NCI-H2171 treated with DMSO at 0.1 percent for 48 hours (cell line): ENCODE measurements around the gene SLC2A4RG.

Source experiments
- DNase-seq: peaks from one replicate; lab custom pipeline; 2025; lab: John Stamatoyannopoulos, UW

Gene SLC2A4RG

DNA sequence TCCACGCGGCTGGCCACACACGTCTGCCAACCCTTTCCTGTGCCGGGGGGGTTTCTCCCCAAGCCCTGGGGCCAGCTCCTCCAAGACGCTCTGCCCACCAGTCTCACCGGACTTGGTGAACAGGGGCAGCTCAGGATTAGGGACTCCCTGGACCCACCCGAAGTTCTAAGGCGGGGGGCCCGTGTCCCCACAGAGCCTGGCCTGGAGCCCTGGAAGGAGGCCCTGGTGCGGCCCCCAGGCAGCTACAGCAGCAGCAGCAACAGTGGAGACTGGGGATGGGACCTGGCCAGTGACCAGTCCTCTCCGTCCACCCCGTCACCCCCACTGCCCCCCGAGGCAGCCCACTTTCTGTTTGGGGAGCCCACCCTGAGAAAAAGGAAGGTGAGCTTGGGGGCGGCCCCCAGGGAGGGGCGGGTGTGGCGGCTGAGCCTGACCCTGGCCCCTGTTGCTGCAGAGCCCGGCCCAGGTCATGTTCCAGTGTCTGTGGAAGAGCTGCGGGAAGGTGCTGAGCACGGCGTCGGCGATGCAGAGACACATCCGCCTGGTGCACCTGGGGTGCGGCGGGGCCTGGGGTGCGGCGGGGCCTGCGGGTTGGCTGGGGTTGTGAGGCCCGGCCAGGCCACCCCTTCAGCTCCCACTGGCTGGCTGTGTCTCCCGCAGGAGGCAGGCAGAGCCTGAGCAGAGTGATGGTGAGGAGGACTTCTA lies 2.3 kb downstream of the SLC2A4RG start:
- DNase-seq = no peak

DNA sequence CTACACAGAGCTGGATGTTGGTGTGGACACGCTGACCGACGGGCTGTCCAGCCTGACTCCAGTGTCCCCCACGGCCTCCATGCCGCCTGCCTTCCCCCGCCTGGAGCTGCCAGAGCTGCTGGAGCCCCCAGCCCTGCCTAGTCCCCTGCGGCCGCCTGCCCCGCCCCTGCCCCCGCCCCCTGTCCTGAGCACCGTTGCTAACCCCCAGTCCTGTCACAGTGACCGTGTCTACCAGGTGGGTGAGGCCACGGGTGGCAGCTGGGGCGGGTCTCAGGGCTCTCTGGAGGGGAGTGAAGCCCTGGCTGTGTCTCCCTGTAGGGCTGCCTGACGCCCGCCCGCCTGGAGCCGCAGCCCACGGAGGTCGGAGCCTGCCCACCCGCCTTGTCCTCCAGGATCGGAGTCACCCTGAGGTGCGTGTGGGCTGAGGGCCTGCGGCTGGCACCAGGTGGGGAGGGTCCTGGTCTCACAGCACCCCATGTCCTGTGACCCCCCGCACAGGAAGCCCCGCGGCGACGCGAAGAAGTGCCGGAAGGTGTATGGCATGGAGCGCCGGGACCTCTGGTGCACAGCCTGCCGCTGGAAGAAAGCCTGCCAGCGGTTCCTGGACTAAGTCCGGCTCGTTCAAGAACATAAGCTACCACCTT lies 2.9 kb downstream of the SLC2A4RG start:
- no peak for DNase-seq

DNA sequence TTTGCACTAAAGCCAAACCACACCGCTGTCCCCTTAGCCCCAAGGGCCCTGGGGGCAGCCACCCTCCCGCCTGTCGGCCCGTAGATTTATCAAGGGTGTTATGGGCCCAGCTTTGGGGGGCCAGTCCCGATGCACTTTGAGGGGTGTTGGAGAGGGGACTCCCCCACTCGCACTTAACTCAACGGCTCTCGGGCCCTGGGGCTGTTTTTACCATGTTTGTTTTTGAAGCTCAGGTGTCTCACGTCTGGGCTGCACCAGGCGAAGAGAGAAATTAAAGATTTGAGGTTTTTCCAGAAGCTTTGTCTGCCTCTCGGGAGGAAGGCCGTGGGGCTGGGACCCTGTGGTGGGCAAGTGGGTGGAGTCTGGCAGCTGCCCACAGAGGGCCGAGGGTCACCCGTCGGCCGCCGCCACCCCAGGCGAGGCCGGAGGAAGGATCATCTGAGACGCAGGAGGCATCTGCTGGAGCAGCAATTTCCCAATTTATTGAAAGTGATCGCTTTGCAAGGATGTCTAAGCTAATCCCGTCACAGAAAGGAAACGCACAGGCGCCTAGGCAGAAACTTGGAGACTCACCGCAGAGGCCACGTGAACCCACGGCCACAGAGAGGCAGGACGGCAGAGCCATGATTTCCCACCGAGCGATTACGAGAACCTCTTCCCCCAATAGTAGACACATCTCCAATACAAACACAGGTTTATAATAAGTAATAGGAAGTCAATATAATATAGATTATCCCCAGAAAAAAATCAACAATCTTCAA lies 3.8 kb downstream of the SLC2A4RG start:
- DNase-seq = no peak

DNA sequence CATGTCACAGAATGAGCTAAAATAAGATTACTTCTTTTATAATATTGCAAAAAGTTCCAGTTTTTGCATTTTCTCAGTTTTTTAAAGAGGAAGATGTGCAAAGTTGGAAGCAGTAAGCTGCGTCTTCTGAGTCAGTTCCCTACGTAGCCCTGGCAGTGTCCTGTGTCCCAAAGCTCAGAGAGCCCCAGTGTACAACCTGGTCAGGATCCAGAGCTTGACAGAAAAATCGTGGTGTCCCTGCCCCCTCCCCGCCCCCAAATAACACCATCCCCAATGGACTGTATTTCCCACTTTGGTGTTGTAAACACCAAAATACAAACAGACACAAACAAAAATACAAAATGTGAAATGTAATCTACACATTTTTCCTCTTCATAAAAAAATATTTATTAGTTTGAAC lies 4.6 kb downstream of the SLC2A4RG start:
- no peak for DNase-seq

DNA sequence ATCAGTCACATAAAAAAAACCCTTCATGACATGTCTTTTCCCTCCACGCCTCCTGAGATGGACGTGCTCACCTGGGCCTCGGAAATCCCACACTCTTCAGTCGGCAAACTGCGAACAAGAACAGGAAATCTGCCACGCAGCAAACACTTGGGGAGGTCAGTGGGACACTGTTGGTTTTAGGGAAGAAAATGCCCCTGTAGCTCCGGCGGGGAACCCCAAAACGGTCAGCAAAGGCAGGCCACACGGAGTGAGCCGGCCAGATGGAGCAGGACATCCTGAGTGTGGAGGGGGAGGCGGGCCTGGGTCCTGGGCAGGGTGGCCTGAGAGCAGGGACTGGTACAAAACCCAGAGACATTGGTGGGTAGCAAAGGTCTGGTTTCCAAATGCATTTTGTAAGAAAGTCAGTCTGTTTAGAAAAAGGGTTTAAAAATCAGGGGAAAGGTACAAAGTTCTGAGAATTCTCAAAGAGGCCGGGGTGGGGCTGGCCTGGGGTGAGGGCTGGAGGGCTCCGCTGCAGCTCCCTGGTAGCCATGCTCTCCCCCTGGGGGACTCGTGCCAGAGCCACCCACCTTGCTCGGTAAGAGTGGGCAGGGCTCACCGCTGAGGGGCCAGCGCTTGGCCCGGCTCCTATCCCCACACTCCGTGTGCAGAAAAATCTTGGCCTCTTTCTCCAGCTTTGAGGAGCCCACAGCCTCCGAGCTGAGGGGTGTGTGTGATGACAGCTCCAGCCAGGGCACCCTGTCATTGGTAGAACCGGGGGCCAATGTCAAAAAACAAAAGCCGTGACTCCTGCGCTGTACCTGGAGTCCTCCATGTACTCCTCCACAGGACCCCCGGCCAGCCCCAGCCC lies 5.2 kb downstream of the SLC2A4RG start:
- DNase-seq = no peak

DNA sequence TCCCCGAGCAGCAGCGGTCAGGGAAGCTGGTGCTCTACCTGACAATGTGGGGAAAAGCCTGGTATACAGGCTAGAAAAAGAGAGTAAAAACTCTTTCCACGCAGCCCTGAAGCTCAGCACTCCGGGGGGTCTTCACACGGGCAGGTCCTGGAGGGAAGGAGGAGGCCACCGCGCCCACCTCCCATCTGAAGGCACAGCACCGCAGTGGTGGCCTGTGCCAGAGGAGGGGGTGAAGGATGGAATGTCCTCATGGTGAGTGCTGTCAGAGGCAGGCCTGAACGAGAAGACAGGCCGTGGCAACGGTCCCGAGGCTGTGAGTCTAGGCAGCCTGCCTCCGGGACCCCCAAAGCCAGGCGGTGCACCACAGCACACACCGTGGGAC lies 5.8 kb downstream of the SLC2A4RG start:
- DNase-seq = no peak

DNA sequence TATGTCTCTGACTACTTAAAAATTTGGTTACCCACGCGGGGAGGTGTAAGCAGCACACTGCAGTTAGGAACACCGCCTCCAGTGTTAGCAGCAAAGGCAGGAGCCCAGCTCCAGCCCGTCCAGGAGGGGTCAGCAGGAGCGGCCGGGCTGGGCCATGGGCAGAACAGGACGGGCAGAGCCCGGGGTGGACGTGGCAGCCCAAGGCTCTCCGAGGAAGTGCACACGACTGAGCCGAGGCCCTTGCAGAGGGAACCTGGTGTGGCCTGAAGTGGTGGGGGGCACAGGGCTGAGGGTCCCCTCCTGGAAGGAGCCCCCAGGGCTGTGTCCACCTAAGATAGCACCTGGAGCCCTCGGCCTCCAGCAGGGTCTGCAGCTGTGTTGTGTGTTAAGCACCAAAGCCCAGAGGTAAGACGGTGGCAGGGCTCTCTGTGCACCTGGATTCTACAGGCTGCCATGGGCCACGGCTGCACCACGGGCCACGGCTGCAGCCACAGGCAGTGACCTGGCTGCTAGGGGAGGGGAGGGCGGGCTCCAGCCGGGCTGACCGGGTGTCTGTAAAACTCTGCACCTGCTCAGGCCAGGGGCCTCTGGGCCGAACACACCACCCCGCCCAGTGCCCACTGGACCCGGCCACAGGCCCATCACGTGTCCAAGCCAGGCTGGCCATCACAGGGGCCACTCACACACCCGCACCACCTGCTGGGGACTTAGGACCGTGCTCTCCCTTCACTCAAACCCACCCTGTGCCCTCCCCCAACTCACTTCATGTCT lies 6.6 kb downstream of the SLC2A4RG start:
- DNase-seq = no peak

DNA sequence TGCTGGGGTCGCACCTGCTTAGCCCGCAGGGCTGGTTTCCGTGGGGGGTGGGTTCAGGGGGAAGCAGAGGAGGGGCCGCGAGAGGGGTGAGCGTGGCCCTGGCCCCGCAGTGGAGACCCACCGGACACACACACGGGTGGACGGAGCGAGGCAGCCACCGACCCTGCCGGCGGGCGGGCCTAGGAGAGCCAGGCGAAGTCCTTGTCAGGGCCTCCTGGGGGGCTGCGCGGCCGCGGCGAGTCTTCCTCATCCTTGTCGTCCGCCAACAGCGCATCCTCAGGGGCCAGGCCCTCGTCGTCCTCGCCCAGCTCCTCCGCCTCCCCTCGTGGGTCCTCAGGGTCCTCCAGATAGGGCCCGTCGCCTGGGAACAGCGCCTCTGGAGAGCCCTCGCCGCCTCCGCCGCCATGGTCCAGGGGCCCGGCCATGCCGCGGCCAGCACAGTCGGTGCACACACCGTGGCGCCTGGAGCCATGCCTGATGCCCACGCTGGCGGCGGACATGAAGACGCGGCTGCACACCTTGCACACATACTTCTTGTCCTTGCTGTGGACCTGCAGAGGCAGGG lies 7.3 kb downstream of the SLC2A4RG start:
- DNase-seq = no peak

DNA sequence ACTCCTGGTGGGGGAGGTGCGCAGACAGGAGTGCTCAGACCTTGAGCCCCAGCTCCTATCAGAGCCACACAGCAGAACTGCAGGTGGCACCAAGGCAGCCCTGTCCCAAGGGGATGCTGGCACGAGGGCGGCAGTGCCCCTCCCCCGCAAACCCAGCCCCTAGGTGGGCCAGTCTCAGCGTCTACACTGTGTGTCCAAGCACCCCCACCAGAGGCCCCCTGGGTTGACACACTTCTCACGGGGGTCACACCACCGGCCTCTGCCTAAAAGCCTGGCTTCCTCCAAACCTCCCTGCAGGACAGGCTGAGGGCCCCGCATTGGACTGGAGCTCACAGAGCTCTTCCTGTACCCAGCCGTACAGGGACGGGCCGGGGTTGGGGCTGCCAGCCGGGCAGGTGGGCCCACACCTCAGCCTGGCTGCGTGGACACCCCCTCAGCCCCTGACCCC lies 8.1 kb downstream of the SLC2A4RG start:
- DNase-seq = peak; percentile 17

DNA sequence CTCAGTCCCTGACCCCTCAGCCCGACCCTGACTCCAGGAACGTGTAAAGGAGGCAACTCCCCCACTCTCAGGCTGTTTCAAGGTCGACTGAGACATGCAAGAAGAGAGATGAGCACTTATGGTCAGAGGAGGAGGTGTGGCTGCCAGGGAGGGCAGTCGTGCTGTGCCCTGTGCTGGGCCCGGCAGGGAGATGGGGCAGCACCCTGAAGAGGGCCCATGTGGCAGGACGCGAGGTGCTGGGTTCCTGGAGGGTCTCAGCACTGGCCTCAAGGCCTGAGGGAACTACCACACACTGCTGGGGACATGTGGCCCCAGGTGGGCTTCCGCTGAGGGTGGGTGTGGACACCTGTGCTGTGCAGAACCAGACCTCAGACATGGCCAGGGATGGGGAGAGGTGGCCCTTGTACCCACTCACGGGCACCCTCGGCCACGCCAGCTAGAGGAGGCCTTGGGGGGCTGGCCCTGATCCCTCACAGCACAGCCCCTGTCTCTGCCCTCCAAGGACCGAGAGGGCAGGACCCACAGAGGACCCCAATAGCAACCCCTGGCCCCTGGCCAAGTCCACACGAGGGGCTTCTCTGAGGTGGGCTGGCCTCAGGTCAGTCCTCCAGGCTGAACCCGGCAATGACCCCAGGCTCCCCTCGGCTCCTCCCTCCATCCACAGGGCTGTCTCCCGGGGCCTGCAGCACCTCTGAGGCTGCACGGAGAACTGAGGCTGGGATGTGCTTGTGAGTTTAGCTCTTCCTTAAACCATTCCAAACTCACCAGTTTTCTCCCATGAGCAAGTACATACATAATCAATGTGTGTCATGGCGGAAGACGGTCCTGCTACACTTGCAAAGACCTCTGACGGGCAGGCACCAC lies 8.7 kb downstream of the SLC2A4RG start:
- DNase-seq = no peak

DNA sequence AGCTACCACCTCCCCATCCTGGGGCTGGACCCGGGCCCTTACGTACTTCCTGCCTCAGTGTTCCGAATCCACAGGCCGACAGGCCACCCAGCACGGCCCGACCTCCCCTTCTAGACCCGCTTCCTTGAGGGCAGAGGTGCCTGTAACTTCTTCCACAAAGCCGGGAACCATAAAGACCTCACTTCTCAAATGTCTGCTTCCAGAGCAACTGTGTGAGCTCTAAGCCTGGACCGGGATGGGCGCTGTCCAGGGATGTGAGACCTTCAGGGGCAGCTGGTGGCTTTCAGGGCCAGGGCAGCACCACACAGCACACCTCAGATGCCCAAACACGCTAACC lies 9.3 kb downstream of the SLC2A4RG start:
- DNase-seq = no peak

DNA sequence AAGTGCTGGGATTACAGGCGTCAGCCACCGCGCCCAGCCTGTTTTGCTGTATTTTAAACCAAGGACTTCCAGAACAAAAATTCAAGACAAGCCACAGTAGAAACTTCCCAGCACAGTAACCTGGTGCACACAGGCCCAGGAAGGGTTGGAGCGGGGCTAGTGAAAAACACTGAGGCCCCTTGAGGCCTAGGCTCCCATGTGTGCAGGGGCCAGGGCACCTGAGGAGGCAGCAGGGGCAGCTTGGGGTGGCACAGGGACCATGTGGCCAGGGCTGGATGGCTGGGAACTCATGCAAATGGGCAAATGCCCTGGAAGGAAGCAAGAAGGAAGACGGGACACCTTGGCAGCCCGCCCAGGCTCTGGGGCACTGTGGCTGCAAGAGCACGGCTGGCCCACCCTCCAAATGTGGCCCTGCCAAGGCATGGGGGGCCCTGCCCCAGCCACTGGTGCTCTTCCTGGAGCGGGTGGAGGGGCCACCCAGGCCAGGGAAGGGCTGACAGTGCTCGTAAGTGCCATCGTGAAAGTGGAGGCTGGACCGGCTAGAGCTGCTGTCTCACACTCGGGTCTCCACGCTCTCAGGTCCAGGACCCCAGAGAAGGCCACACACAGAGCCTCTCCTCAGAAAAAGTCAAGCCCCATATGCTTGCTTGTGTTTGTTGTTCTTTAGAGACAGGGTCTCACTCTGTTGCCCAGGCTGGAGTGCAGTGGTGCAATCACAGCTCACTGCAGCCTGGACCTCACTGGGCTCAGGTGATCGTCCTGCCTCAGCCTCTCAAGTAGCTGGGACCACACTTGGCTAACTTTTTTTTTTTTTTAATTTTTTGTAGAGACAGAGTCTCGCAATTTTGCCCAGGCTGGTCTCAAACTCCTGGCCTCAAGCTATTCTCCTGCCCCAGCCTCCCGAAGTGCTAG lies 10.3 kb downstream of the SLC2A4RG start:
- no peak for DNase-seq

DNA sequence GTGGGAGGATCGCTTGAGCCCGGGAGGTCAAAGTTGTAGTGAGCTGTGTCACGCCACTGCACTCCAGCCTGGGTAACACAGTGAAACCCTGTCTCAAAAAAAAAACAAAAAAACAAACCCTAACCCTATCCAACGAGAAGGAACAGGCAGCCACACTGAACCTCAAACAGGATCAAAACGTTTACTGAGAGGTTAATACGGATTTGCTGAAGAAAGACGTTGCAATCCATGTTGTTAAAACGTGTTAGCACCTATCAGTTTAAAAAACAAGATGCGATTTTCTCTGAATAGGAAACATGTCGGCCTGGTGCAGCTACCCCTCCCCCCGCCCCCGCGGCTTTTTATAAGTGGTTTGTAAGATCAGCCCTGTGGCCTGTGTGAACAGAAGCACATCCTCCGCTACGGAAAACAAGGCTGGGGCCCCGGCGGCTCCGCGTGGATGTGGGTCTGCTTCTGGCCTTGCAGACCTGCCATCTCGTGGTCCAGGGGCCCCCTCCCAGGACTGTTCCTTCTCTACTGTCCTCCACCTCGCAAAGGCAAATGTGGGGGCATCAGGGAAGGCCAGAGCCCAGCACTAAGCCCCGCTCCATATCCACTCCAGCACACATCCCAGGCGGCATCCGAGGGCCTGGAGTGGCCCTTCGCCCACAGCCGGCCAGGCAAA lies 11.4 kb downstream of the SLC2A4RG start:
- no peak for DNase-seq

DNA sequence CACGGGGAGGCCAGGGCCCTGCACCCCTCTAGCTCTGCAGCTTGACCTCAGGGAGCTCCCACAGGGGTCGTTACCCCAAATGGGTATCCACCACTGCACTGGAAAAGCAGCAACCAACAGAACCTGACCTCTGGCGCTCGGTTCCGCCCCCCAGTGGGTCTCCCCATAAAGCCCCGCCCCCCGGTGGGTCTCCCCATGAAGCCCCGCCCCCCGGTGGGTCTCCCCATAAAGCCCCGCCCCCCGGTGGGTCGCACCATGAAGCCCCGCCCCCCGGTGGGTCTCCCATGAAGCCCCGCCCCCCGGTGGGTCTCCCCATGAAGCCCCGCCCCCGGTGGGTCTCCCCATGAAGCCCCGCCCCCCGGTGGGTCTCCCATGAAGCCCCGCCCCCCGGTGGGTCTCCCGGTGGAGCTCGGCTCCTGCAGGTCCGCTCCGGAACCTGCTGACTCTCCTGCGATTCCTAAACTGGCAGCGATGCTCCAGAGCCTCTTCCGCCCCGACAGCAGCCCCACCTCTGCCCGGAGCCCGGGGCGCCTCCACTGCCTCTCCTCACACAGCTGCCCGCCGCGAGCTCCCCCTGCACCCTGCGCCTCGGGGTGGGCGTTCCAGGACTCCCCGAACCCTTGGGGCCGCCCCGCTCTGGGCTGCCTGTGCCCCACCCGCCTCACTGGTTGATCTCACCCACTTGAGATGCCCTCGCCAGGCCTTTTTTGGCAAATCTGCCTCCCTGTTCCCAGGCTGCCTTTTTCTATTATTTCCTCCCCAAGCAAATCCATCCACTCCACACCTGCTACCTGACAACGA lies 12.1 kb downstream of the SLC2A4RG start:
- peak; percentile 36 for DNase-seq

DNA sequence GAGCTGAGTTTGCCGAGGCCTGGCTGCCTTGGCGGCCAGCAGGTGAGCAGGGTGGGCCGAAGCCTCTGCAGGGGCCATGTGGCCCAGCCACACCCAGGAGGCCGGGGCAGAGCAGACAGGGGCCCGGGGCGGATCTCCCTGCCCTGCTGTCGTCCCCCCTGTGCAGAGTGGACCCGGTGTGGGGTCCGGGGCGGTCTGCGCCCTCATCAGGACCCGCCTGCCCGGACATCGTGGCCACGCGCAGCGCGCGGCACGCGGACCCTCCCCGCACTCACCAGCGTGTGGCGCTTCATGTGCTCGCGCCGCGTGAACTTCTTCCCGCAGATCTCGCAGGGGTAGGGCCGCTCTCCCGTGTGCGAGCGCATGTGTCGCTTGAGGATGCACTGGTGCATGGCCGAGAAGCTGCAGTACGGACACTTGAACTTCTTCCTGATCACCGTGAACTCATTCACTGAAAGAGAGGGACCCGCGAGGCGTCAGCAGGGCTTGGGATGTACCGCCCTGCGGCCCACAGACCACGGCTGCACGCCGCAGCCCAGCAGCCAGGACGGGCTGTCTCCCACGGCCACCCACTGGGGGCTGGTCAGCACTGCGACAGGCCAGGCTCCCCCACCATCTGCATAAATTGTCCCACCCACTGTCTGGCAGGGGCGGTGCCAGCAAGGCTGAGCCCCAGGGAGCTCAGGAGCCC lies 13.0 kb downstream of the SLC2A4RG start:
- no peak for DNase-seq

DNA sequence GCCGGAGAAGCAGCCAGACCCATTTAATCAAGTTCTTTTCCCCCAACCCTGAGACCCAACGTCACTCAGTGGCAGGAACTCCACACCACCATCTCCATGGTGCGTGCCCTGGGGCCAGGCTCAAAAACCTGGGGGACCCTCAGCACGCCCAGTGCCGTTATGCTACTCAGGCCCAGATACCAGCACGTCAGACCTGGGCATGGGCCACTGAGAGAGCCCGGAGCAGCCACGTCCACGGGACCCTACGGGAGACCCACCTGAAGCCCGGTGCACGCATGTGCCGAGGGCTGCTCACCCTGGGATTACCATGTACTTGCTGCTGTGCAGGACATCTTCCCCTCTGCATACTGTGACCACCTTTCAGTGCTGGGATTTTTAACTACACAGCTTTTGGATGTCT lies 13.8 kb downstream of the SLC2A4RG start:
- no peak for DNase-seq

DNA sequence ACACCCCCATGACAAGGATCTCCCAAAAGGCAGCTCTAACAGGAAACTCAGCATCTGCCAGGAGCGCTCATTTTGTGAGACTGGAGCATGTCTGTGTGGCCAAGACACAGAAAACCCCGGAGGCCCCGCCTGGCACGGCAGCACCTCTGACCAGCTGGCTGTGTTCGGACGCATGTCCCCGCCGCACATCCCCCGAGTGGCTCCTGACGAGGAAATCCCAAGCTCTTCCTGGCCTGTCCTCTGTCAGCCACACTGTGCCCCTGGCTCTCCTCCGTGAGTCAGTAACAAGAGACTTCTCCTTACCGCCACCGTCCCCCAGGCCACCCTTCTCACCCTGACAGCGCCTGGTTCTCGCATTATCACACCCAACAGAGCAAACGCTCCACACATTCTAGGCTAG lies 14.4 kb downstream of the SLC2A4RG start:
- no peak for DNase-seq
